Vagina (tissue), 2 donors: ENCODE results near the gene SERPINI1. TPM values are rescaled to one million over a fixed set of nuclear protein-coding genes. Genes with fewer than 3 reads are reported as not detected.

ENCODE experiments used
- DNase-seq, 2 donors: peaks; one replicate each; pipeline ENCODE4 v3.0.0-alpha.2; 2017; ENCODE audit errors: extremely low spot score in 2 of 2
- H3K27ac ChIP-seq: fragments of 200-600 bp; sonication (generic); one replicate; pipeline ENCODE4 v1.5.1; 2019
- H3K27me3 ChIP-seq: fragments of 200-600 bp; sonication (generic); one replicate; pipeline ENCODE4 v1.5.1; 2019
- H3K36me3 ChIP-seq, 2 donors: fragments of 200-600 bp; sonication (generic); one replicate each; pipeline ENCODE4 v1.5.1; 2017 to 2019
- H3K4me1 ChIP-seq: fragments of 200-600 bp; sonication (generic); one replicate; pipeline ENCODE4 v1.5.1; 2019
- H3K4me3 ChIP-seq, 2 donors: fragments of 200-600 bp; sonication (generic); 1 replicate in 1 of 2; 2 replicates in 1 of 2; pipeline ENCODE4 v1.5.1; 2016 to 2019
- H3K9me3 ChIP-seq: fragments of 200-600 bp; sonication (generic); one replicate; pipeline ENCODE4 v1.5.1; 2019
- CTCF ChIP-seq, 3 experiments: fragments of 450-650 bp in 2 of 3; fragments of 200-600 bp in 1 of 3; sonication (generic) in 1 of 3; IDR thresholded peaks; one replicate each; pipeline ENCODE4 v1.5.1; 2017 to 2019; ENCODE audit warnings: antibody characterized with exemption in 3 of 3, mild to moderate bottlenecking in 2 of 3, moderate library complexity in 2 of 3
- POLR2A ChIP-seq, 2 donors: fragments of 450-650 bp; IDR thresholded peaks; one replicate each; pipeline ENCODE4 v1.6.1; 2017; ENCODE audit warnings: antibody characterized with exemption in 2 of 2, mild to moderate bottlenecking in 2 of 2, moderate library complexity in 2 of 2
- POLR2AphosphoS5 ChIP-seq, 2 donors: sonication (generic); formaldehyde crosslinking; IDR thresholded peaks; one replicate each; pipeline ENCODE4 v1.9.0; 2017; ENCODE audit warnings: antibody characterized with exemption in 2 of 2, mild to moderate bottlenecking in 2 of 2, low read depth in 1 of 2; ENCODE audit not compliant: insufficient read depth in 1 of 2
- intact Hi-C: fragments of 100-400 bp; cut with DNase I; formaldehyde crosslinking; loops from one replicate; pipeline ENCODE4 v1.15.1; 2023
- total RNA-seq: library from RNA; depleted of rRNA; stranded (reverse); fragments of >200 nt; gene quantifications from one replicate; pipeline ENCODE4 v1.2.3, GENCODE V29; 2016

SERPINI1 gene
- total RNA-seq, 1 donor from 2014 or later, result 13.8 TPM

GRCh38 chr3:167714871-167715270, 20.6 kb upstream of the SERPINI1 start:
- Histone ChIP-seq H3K4me1 (no peaks in the 10 kb centered on the region), H3K27me3 (no peaks in the 10 kb centered on the region), H3K36me3 (peaks cover 0 to 32% of the 10 kb centered on the region in 2 donors), H3K9me3 (no peaks in the 10 kb centered on the region), H3K27ac (no peak overlapping the region), H3K4me3 (no peak overlapping the region)
- intact Hi-C loops, result no loop called here
- DNase-seq, result no peak
- no peak for TF ChIP-seq CTCF (IDR thresholded peaks at IDR 0.05)
- TF ChIP-seq POLR2AphosphoS5 (IDR thresholded peaks at IDR 0.05; ENCODE audit: insufficient read depth in 1 of 2, low read depth in 1 of 2), result no peak
- TF ChIP-seq POLR2A (IDR thresholded peaks at IDR 0.05), result no peak

GRCh38 chr3:167716920-167717319, 18.6 kb upstream of the SERPINI1 start:
- no peak for DNase-seq
- Histone ChIP-seq H3K36me3 (peaks cover 0 to 24% of the 10 kb centered on the region in 2 donors), H3K4me3 (no peak overlapping the region), H3K27ac (no peak overlapping the region), H3K27me3 (no peaks in the 10 kb centered on the region), H3K4me1 (no peaks in the 10 kb centered on the region), H3K9me3 (no peaks in the 10 kb centered on the region)
- TF ChIP-seq POLR2A (IDR thresholded peaks at IDR 0.05), result no peak
- no peak for TF ChIP-seq POLR2AphosphoS5 (IDR thresholded peaks at IDR 0.05; ENCODE audit: insufficient read depth in 1 of 2, low read depth in 1 of 2)
- no peak for TF ChIP-seq CTCF (IDR thresholded peaks at IDR 0.05)
- intact Hi-C loops, result no loop called here

- no peak for DNase-seq
- Histone ChIP-seq H3K4me3 (no peak overlapping the region), H3K27ac (no peak overlapping the region), H3K27me3 (no peaks in the 10 kb centered on the region), H3K36me3 (peaks cover 0 to 24% of the 10 kb centered on the region in 2 donors), H3K4me1 (no peaks in the 10 kb centered on the region), H3K9me3 (no peaks in the 10 kb centered on the region)
- intact Hi-C loops, result no loop called here
- TF ChIP-seq POLR2AphosphoS5 (IDR thresholded peaks at IDR 0.05; ENCODE audit: insufficient read depth in 1 of 2, low read depth in 1 of 2) (no peak), CTCF (IDR thresholded peaks at IDR 0.05) (no peak), POLR2A (IDR thresholded peaks at IDR 0.05) (no peak)
Observed at GRCh38 chr3:167718582-167718981, 16.9 kb upstream of the SERPINI1 start.

GRCh38 chr3:167723025-167723512, 12.5 kb upstream of the SERPINI1 start:
- TF ChIP-seq POLR2AphosphoS5 (IDR thresholded peaks at IDR 0.05; ENCODE audit: insufficient read depth in 1 of 2, low read depth in 1 of 2), result no peak
- TF ChIP-seq CTCF (IDR thresholded peaks at IDR 0.05), result no peak
- no peak for TF ChIP-seq POLR2A (IDR thresholded peaks at IDR 0.05)
- Histone ChIP-seq H3K27me3 (no peaks in the 10 kb centered on the region), H3K27ac (no peak overlapping the region), H3K4me3 (no peak overlapping the region), H3K9me3 (no peaks in the 10 kb centered on the region), H3K36me3 (peaks cover 0 to 18% of the 10 kb centered on the region in 2 donors), H3K4me1 (no peaks in the 10 kb centered on the region)
- intact Hi-C loops, result no loop called here
- no peak for DNase-seq

GRCh38 chr3:167723872-167724271, 11.6 kb upstream of the SERPINI1 start:
- H3K27ac ChIP-seq, result no peak overlapping the region
- no peaks in the 10 kb centered on the region for H3K4me1 ChIP-seq
- H3K36me3 ChIP-seq, result peaks cover 0 to 10% of the 10 kb centered on the region in 2 donors
- TF ChIP-seq POLR2A (IDR thresholded peaks at IDR 0.05) (no peak), CTCF (IDR thresholded peaks at IDR 0.05) (no peak), POLR2AphosphoS5 (IDR thresholded peaks at IDR 0.05; ENCODE audit: insufficient read depth in 1 of 2, low read depth in 1 of 2) (no peak)
- no peak overlapping the region for H3K4me3 ChIP-seq
- DNase-seq, result no peak
- intact Hi-C loops, result no loop called here
- no peaks in the 10 kb centered on the region for H3K9me3 ChIP-seq
- H3K27me3 ChIP-seq, result no peaks in the 10 kb centered on the region
